Measurements from ENCODE around the gene FHIT.

Gene FHIT

DNA sequence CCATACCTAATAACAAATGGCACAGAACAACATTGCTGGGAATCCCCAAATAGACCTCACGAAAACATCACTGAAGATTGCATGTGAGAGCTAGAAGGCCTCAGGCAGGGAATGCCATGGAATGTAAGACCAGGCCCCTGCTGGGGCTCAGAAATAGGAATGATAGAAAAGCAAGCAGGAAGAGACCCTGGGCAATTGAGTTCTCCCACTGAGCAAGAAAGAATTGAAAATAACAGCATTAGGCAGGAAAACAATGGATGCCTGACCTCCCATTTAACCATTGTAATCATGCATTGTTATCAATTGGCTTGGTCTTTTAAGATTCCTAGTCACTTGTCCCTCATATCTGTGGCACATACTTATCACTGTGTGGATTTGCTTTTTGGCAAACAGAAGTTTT is 581.6 kb downstream of the FHIT start:
- Histone ChIP-seq H3K9ac (ENCODE audit: low read length in 5 of 5) (no peak overlapping the region), H3K27ac (ENCODE audit: low read depth, low read length) (no peak overlapping the region), H3K4me3 (ENCODE audit: low read depth in 1 of 5, low read length in 5 of 5) (no peak overlapping the region), H3K36me3 (ENCODE audit: control insufficient read depth in 5 of 5, insufficient read depth in 5 of 5, low read length in 5 of 5) (no peaks in the 10 kb centered on the region), H3K4me1 (ENCODE audit: control insufficient read depth in 5 of 5, insufficient read depth in 5 of 5, low read length in 5 of 5) (peaks cover 0 to 8% (median 4%) of the 10 kb centered on the region in 5 donors), H3K9me3 (ENCODE audit: control insufficient read depth in 5 of 5, low read length in 5 of 5) (peaks cover 0 to 3% (median 0%) of the 10 kb centered on the region in 5 donors), H3K27me3 (ENCODE audit: control insufficient read depth in 5 of 5, insufficient read depth in 4 of 5, low read length in 5 of 5) (no peaks in the 10 kb centered on the region)

GRCh38 chr3:60660026-60660425 is 591.2 kb downstream of the FHIT start:
- Histone ChIP-seq H3K36me3 (ENCODE audit: control insufficient read depth in 5 of 5, insufficient read depth in 5 of 5, low read length in 5 of 5) (no peaks in the 10 kb centered on the region), H3K4me3 (ENCODE audit: low read depth in 1 of 5, low read length in 5 of 5) (no peak overlapping the region), H3K4me1 (ENCODE audit: control insufficient read depth in 5 of 5, insufficient read depth in 5 of 5, low read length in 5 of 5) (peaks cover 0 to 5% (median 0%) of the 10 kb centered on the region in 5 donors), H3K27me3 (ENCODE audit: control insufficient read depth in 5 of 5, insufficient read depth in 4 of 5, low read length in 5 of 5) (no peaks in the 10 kb centered on the region), H3K9me3 (ENCODE audit: control insufficient read depth in 5 of 5, low read length in 5 of 5) (peaks cover 0 to 18% (median 12%) of the 10 kb centered on the region in 5 donors), H3K27ac (ENCODE audit: low read depth, low read length) (no peak overlapping the region), H3K9ac (ENCODE audit: low read length in 5 of 5) (no peak overlapping the region)

DNA sequence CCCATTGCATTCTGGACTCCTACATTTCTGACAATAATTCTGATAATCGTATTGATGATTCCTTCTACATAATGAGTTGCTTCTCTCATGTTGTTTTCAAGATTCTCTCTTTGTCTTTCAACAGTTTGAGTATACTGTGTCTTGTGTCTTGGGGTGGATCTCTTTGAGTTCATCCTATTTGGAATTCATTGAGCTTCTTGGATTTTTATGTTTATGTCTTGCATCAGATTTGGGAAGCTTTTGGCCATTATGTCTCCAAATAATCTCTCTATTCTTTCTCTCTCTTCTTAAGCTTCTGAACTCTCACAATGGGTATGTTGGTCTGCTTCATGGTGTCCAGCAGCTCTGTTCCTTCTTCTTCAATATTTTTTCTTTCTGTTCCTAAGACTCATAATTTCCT is 592.2 kb downstream of the FHIT start:
- Histone ChIP-seq H3K4me1 (ENCODE audit: control insufficient read depth in 5 of 5, insufficient read depth in 5 of 5, low read length in 5 of 5) (peaks cover 0 to 5% (median 0%) of the 10 kb centered on the region in 5 donors), H3K4me3 (ENCODE audit: low read depth in 1 of 5, low read length in 5 of 5) (no peak overlapping the region), H3K9ac (ENCODE audit: low read length in 5 of 5) (no peak overlapping the region), H3K9me3 (ENCODE audit: control insufficient read depth in 5 of 5, low read length in 5 of 5) (peaks cover 0 to 17% (median 12%) of the 10 kb centered on the region in 5 donors), H3K36me3 (ENCODE audit: control insufficient read depth in 5 of 5, insufficient read depth in 5 of 5, low read length in 5 of 5) (no peaks in the 10 kb centered on the region), H3K27ac (ENCODE audit: low read depth, low read length) (no peak overlapping the region), H3K27me3 (ENCODE audit: control insufficient read depth in 5 of 5, insufficient read depth in 4 of 5, low read length in 5 of 5) (no peaks in the 10 kb centered on the region)

DNA sequence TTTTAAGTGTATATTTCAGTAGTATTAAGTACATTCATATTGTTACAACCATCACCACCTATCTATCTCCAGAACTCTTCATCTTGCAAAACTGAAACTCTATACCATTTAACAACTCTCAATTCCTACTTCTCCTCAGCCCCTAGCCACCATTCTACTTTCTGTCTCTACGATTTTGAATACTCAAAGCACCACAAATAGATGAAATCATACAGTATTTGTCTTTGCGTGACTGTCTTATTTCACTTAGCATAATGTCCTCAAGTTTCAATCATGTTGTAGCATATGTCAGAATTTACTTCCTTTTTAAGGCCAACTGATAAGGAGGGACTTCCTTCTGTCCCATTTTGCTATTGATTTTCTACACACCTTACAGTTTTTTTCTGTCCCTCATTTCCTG is 593.3 kb downstream of the FHIT start:
- Histone ChIP-seq H3K4me1 (ENCODE audit: control insufficient read depth in 5 of 5, insufficient read depth in 5 of 5, low read length in 5 of 5) (peaks cover 0 to 5% (median 0%) of the 10 kb centered on the region in 5 donors), H3K27me3 (ENCODE audit: control insufficient read depth in 5 of 5, insufficient read depth in 4 of 5, low read length in 5 of 5) (no peaks in the 10 kb centered on the region), H3K9me3 (ENCODE audit: control insufficient read depth in 5 of 5, low read length in 5 of 5) (peaks cover 0 to 15% (median 9%) of the 10 kb centered on the region in 5 donors), H3K4me3 (ENCODE audit: low read depth in 1 of 5, low read length in 5 of 5) (no peak overlapping the region), H3K36me3 (ENCODE audit: control insufficient read depth in 5 of 5, insufficient read depth in 5 of 5, low read length in 5 of 5) (no peaks in the 10 kb centered on the region), H3K9ac (ENCODE audit: low read length in 5 of 5) (no peak overlapping the region), H3K27ac (ENCODE audit: low read depth, low read length) (no peak overlapping the region)

DNA sequence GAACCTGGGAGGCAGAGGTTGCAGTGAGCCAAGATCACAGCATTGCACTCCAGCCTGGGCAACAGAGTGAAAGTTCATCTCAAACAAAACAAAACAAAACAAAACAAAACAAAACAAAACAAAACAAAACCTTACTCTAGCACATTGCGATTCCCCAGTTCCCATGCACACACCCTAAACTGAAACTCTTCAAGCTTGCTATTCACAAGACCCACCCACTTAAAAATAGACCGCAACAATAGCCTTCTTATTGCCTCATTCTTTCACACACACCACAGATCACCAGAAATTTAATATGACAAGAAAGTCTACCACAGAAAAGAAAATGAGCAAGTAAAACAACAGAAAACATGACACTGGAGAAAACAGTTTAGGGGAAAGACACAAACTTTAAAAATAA is 598.4 kb downstream of the FHIT start:
- H3K4me1 ChIP-seq (ENCODE audit: control insufficient read depth in 5 of 5, insufficient read depth in 5 of 5, low read length in 5 of 5) = peaks cover 0 to 5% (median 0%) of the 10 kb centered on the region in 5 donors
- no peaks in the 10 kb centered on the region for H3K27me3 ChIP-seq (ENCODE audit: control insufficient read depth in 5 of 5, insufficient read depth in 4 of 5, low read length in 5 of 5)
- H3K4me3 ChIP-seq (ENCODE audit: low read depth in 1 of 5, low read length in 5 of 5) = no peak overlapping the region
- H3K9ac ChIP-seq (ENCODE audit: low read length in 5 of 5) = no peak overlapping the region
- H3K36me3 ChIP-seq (ENCODE audit: control insufficient read depth in 5 of 5, insufficient read depth in 5 of 5, low read length in 5 of 5) = no peaks in the 10 kb centered on the region
- no peak overlapping the region for H3K27ac ChIP-seq (ENCODE audit: low read depth, low read length)
- no peaks in the 10 kb centered on the region for H3K9me3 ChIP-seq (ENCODE audit: control insufficient read depth in 5 of 5, low read length in 5 of 5)

DNA sequence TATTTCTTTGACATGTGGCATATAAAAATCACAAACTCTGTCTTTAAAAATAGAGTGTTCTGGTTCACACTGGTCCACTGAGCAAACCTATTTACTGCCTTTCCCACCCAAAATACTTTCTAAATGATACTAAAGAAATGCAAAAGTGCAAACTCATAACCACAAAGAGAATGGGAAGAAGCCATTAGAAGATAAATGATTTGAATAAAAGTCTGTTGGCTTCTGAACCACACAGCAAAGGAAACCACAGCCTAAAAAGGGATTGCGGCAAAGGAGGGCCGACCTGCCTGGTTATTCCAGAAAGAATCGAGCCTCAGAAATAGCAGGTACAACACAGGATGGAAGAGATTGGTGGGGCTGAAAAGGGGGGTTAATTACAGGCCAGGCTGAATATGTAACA is 599.5 kb downstream of the FHIT start:
- Histone ChIP-seq H3K9me3 (ENCODE audit: control insufficient read depth in 5 of 5, low read length in 5 of 5) (no peaks in the 10 kb centered on the region), H3K27me3 (ENCODE audit: control insufficient read depth in 5 of 5, insufficient read depth in 4 of 5, low read length in 5 of 5) (no peaks in the 10 kb centered on the region), H3K4me1 (ENCODE audit: control insufficient read depth in 5 of 5, insufficient read depth in 5 of 5, low read length in 5 of 5) (no peaks in the 10 kb centered on the region), H3K27ac (ENCODE audit: low read depth, low read length) (no peak overlapping the region), H3K9ac (ENCODE audit: low read length in 5 of 5) (no peak overlapping the region), H3K4me3 (ENCODE audit: low read depth in 1 of 5, low read length in 5 of 5) (no peak overlapping the region), H3K36me3 (ENCODE audit: control insufficient read depth in 5 of 5, insufficient read depth in 5 of 5, low read length in 5 of 5) (no peaks in the 10 kb centered on the region)

DNA sequence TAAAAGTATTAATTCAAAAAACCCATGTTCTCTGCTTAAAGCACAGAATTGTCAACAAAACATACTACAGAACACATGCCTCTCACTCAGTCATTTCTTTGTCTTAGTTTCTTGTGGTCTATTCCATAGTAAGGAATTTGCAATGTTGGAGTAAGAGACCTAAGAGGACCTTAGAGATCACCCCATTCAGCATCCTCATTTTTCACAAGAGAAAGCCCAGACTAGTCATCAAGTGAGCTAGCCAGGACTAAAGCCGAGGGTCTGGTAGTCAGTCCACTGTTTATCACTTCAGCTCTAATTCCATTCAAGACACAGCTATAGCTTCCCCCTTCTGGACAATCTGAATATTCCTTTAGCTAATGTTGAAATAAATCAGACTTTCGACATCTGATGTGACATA is 601.1 kb downstream of the FHIT start:
- Histone ChIP-seq H3K4me3 (ENCODE audit: low read depth in 1 of 5, low read length in 5 of 5) (no peak overlapping the region), H3K9me3 (ENCODE audit: control insufficient read depth in 5 of 5, low read length in 5 of 5) (no peaks in the 10 kb centered on the region), H3K27ac (ENCODE audit: low read depth, low read length) (no peak overlapping the region), H3K9ac (ENCODE audit: low read length in 5 of 5) (no peak overlapping the region), H3K27me3 (ENCODE audit: control insufficient read depth in 5 of 5, insufficient read depth in 4 of 5, low read length in 5 of 5) (no peaks in the 10 kb centered on the region), H3K4me1 (ENCODE audit: control insufficient read depth in 5 of 5, insufficient read depth in 5 of 5, low read length in 5 of 5) (peaks cover 0 to 11% (median 0%) of the 10 kb centered on the region in 5 donors), H3K36me3 (ENCODE audit: control insufficient read depth in 5 of 5, insufficient read depth in 5 of 5, low read length in 5 of 5) (no peaks in the 10 kb centered on the region)

- Histone ChIP-seq H3K9ac (ENCODE audit: low read length in 5 of 5) (no peak overlapping the region), H3K9me3 (ENCODE audit: control insufficient read depth in 5 of 5, low read length in 5 of 5) (no peaks in the 10 kb centered on the region), H3K36me3 (ENCODE audit: control insufficient read depth in 5 of 5, insufficient read depth in 5 of 5, low read length in 5 of 5) (no peaks in the 10 kb centered on the region), H3K4me3 (ENCODE audit: low read depth in 1 of 5, low read length in 5 of 5) (no peak overlapping the region), H3K4me1 (ENCODE audit: control insufficient read depth in 5 of 5, insufficient read depth in 5 of 5, low read length in 5 of 5) (peaks cover 0 to 27% (median 0%) of the 10 kb centered on the region in 5 donors), H3K27ac (ENCODE audit: low read depth, low read length) (no peak overlapping the region), H3K27me3 (ENCODE audit: control insufficient read depth in 5 of 5, insufficient read depth in 4 of 5, low read length in 5 of 5) (no peaks in the 10 kb centered on the region)
Measured at GRCh38 chr3:60645801-60646200, 605.5 kb downstream of the FHIT start.

DNA sequence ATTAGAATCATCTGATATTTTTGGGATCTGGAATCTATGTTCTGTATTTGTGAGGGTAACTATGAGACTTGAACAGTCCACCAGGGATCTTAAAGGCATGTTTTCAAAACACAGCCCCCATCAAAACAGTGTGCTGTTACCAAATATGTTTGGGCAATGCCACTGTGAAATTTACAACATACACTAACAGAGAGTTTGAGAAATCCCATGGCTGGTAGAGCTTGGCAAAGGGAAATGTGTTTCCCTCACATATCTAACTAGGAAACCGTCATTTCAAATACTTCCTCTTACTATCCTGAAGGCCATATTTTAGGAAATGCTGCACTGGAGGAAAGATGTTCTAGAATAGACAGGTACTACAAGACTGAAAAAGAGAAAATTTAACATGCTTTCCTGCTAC is 607.4 kb downstream of the FHIT start:
- Histone ChIP-seq H3K9me3 (ENCODE audit: control insufficient read depth in 5 of 5, low read length in 5 of 5) (no peaks in the 10 kb centered on the region), H3K4me1 (ENCODE audit: control insufficient read depth in 5 of 5, insufficient read depth in 5 of 5, low read length in 5 of 5) (peaks cover 0 to 27% (median 0%) of the 10 kb centered on the region in 5 donors), H3K4me3 (ENCODE audit: low read depth in 1 of 5, low read length in 5 of 5) (no peak overlapping the region), H3K27ac (ENCODE audit: low read depth, low read length) (no peak overlapping the region), H3K9ac (ENCODE audit: low read length in 5 of 5) (no peak overlapping the region), H3K27me3 (ENCODE audit: control insufficient read depth in 5 of 5, insufficient read depth in 4 of 5, low read length in 5 of 5) (no peaks in the 10 kb centered on the region), H3K36me3 (ENCODE audit: control insufficient read depth in 5 of 5, insufficient read depth in 5 of 5, low read length in 5 of 5) (no peaks in the 10 kb centered on the region)

- Histone ChIP-seq H3K4me1 (ENCODE audit: control insufficient read depth in 5 of 5, insufficient read depth in 5 of 5, low read length in 5 of 5) (peaks cover 0 to 27% (median 0%) of the 10 kb centered on the region in 5 donors), H3K9me3 (ENCODE audit: control insufficient read depth in 5 of 5, low read length in 5 of 5) (no peaks in the 10 kb centered on the region), H3K27ac (ENCODE audit: low read depth, low read length) (no peak overlapping the region), H3K27me3 (ENCODE audit: control insufficient read depth in 5 of 5, insufficient read depth in 4 of 5, low read length in 5 of 5) (no peaks in the 10 kb centered on the region), H3K4me3 (ENCODE audit: low read depth in 1 of 5, low read length in 5 of 5) (no peak overlapping the region), H3K9ac (ENCODE audit: low read length in 5 of 5) (no peak overlapping the region), H3K36me3 (ENCODE audit: control insufficient read depth in 5 of 5, insufficient read depth in 5 of 5, low read length in 5 of 5) (no peaks in the 10 kb centered on the region)
Measured at GRCh38 chr3:60641354-60641753, 609.9 kb downstream of the FHIT start.

- no peak overlapping the region for H3K27ac ChIP-seq (ENCODE audit: low read depth, low read length)
Measured at GRCh38 chr3:60636846-60637245, 614.4 kb downstream of the FHIT start.

More at GRCh38 chr3:60636846-60637245, 614.4 kb downstream of the FHIT start:
- Histone ChIP-seq H3K4me3 (ENCODE audit: low read depth in 1 of 5, low read length in 5 of 5) (no peak overlapping the region), H3K4me1 (ENCODE audit: control insufficient read depth in 5 of 5, insufficient read depth in 5 of 5, low read length in 5 of 5) (peaks cover 0 to 7% (median 0%) of the 10 kb centered on the region in 5 donors), H3K27me3 (ENCODE audit: control insufficient read depth in 5 of 5, insufficient read depth in 4 of 5, low read length in 5 of 5) (no peaks in the 10 kb centered on the region), H3K36me3 (ENCODE audit: control insufficient read depth in 5 of 5, insufficient read depth in 5 of 5, low read length in 5 of 5) (no peaks in the 10 kb centered on the region), H3K9me3 (ENCODE audit: control insufficient read depth in 5 of 5, low read length in 5 of 5) (no peaks in the 10 kb centered on the region), H3K9ac (ENCODE audit: low read length in 5 of 5) (no peak overlapping the region)
